ENCODE results near the gene SUSD6.
A peak's percentile ranks its signal among the peaks of the same experiment; 100 is the strongest.

SUSD6 gene

GRCh38 chr14:69619012-69619411, 7.6 kb downstream of the SUSD6 start:
- no peak overlapping the region for H3K4me3 ChIP-seq (replicated peaks; ENCODE audit: low read depth, low read length)
- DNase-seq (ENCODE audit: low read depth): peak; percentile 42
- no peak for TF ChIP-seq CTCF (IDR thresholded peaks at IDR 0.05; ENCODE audit: low read length, missing control alignments)

DNA sequence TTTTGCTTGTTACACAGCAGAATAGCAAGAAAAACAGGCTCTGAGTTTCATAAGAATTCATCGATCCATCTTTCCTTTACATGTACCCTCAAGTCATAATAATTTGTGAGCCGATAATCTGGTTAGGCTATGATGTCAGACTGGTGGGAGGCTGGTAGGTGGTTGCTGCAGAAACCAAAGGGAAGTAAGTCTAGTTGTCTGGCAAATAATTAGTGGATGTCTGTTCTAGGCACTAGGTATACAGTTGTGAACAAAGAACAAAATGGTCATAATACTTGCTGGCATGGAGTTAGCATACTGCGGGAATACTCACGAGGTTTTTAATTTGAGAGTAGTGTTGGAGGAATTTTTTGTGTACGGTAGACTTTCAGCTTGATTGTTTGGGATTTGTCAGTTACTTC, 8.8 kb downstream of the SUSD6 start:
- H3K4me3 ChIP-seq (replicated peaks; ENCODE audit: low read depth, low read length): no peak overlapping the region
- DNase-seq (ENCODE audit: low read depth): no peak
- no peak for TF ChIP-seq CTCF (IDR thresholded peaks at IDR 0.05; ENCODE audit: low read length, missing control alignments)

DNA sequence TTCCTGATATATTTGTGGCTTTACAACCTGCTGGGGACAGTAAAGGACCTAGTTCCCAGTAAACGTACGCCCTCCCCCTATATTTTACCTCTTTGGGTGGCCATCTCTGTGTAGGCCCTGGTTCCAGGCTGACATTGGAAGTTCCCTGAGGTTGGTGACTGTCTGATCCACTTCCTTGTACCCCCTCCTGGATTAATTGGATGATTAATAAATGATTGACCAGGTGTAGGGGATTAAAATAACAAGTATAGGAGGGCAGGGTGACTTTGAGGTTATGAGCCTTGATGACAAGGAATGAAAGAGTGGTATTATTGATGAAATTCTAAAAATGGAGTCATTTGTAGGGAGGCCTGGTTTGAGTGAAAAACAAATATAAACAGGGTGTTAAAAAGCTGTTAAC, 9.6 kb downstream of the SUSD6 start:
- H3K4me3 ChIP-seq (replicated peaks; ENCODE audit: low read depth, low read length): no peak overlapping the region
- TF ChIP-seq CTCF (IDR thresholded peaks at IDR 0.05; ENCODE audit: low read length, missing control alignments): no peak
- no peak for DNase-seq (ENCODE audit: low read depth)

GRCh38 chr14:69624136-69624535, 12.7 kb downstream of the SUSD6 start:
- no peak overlapping the region for H3K4me3 ChIP-seq (replicated peaks; ENCODE audit: low read depth, low read length)
- TF ChIP-seq CTCF (IDR thresholded peaks at IDR 0.05; ENCODE audit: low read length, missing control alignments): no peak
- no peak for DNase-seq (ENCODE audit: low read depth)

GRCh38 chr14:69625299-69626131, 14.1 kb downstream of the SUSD6 start:
- DNase-seq (ENCODE audit: low read depth): peak; percentile 42
- H3K4me3 ChIP-seq (replicated peaks; ENCODE audit: low read depth, low read length): no peak overlapping the region

GRCh38 chr14:69626132-69626500, 14.7 kb downstream of the SUSD6 start:
- no peak for TF ChIP-seq CTCF (IDR thresholded peaks at IDR 0.05; ENCODE audit: low read length, missing control alignments)
- H3K4me3 ChIP-seq (replicated peaks; ENCODE audit: low read depth, low read length): no peak overlapping the region
- no peak for DNase-seq (ENCODE audit: low read depth)

More at GRCh38 chr14:69625299-69626131, 14.1 kb downstream of the SUSD6 start:
- no peak for TF ChIP-seq CTCF (IDR thresholded peaks at IDR 0.05; ENCODE audit: low read length, missing control alignments)
